WTC11 (cell line): ENCODE results near the gene ADGRB3. TPM values are rescaled to one million over a fixed set of nuclear protein-coding genes. Genes with fewer than 3 reads are reported as not detected.

ENCODE experiments used
- ATAC-seq: fragments of 200-7000 bp; cut with Tn5 transposase; 2 replicates; pipeline ENCODE4 v1.10.0; 2021; ENCODE audit warnings: mild to moderate bottlenecking, moderate library complexity
- CTCF ChIA-PET: fragments of 300-600 bp; sonication (Branson Sonifier 250); formaldehyde crosslinking; loops from one replicate; lab custom pipeline; 2021; ENCODE audit warnings: antibody characterized with exemption; lab: Charles Lee
- POLR2A ChIA-PET: fragments of 350-600 bp; sonication (Branson Sonifier 250); formaldehyde crosslinking; loops from one replicate; lab custom pipeline; 2021; ENCODE audit warnings: antibody characterized with exemption; lab: Charles Lee
- DNase-seq: peaks from one replicate; pipeline ENCODE4 v3.0.0; 2021; ENCODE audit warnings: low spot score
- H3K27ac Mint-ChIP-seq: 2 replicates; pipeline ENCODE4 v1.8.0; 2021; ENCODE audit warnings: mixed read lengths
- H3K27me3 Mint-ChIP-seq: 2 replicates; pipeline ENCODE4 v1.8.0; 2021; ENCODE audit warnings: low read depth, mild to moderate bottlenecking, moderate library complexity, mixed read lengths
- H3K36me3 Mint-ChIP-seq: 2 replicates; pipeline ENCODE4 v1.8.0; 2021; ENCODE audit warnings: mixed read lengths
- H3K4me1 Mint-ChIP-seq: 2 replicates; pipeline ENCODE4 v1.8.0; 2022; ENCODE audit warnings: mixed read lengths
- H3K4me3 Mint-ChIP-seq: 2 replicates; pipeline ENCODE4 v1.8.0; 2021; ENCODE audit warnings: mild to moderate bottlenecking, moderate library complexity, mixed read lengths
- H3K9me3 Mint-ChIP-seq: 2 replicates; pipeline ENCODE4 v1.8.0; 2021; ENCODE audit warnings: mixed read lengths
- CBFB ChIP-seq: sonication (generic); formaldehyde crosslinking; IDR thresholded peaks from 2 replicates; pipeline ENCODE4 v1.8.1; 2022; ENCODE audit warnings: mild to moderate bottlenecking, low read depth, missing genetic modification reagents
- JUN ChIP-seq: sonication (generic); formaldehyde crosslinking; IDR thresholded peaks from 2 replicates; pipeline ENCODE4 v1.8.0; 2023; ENCODE audit warnings: mild to moderate bottlenecking, missing genetic modification reagents
- MYBL2 ChIP-seq: sonication (generic); formaldehyde crosslinking; IDR thresholded peaks from 2 replicates; pipeline ENCODE4 v1.8.1; 2023; ENCODE audit warnings: mild to moderate bottlenecking, moderate library complexity, missing genetic modification reagents
- NFE2L1 ChIP-seq: sonication (generic); formaldehyde crosslinking; IDR thresholded peaks from 2 replicates; pipeline ENCODE4 v1.8.1; 2023; ENCODE audit warnings: missing genetic modification reagents
- OVOL2 ChIP-seq: fragments of 250-450 bp; sonication (Bioruptor Pico); IDR thresholded peaks from 2 replicates; pipeline ENCODE4 v1.9.0; 2021; ENCODE audit warnings: mild to moderate bottlenecking, borderline replicate concordance
- RELA ChIP-seq: sonication (generic); formaldehyde crosslinking; IDR thresholded peaks from 2 replicates; pipeline ENCODE4 v1.8.1; 2022; ENCODE audit warnings: missing genetic modification reagents, mild to moderate bottlenecking, borderline replicate concordance
- SOX15 ChIP-seq: fragments of 250-450 bp; sonication (Bioruptor Pico); IDR thresholded peaks from 2 replicates; pipeline ENCODE4 v1.9.0; 2021; ENCODE audit warnings: mild to moderate bottlenecking
- TCF7 ChIP-seq: sonication (generic); formaldehyde crosslinking; IDR thresholded peaks from 2 replicates; pipeline ENCODE4 v1.8.0; 2022; ENCODE audit warnings: mild to moderate bottlenecking, low read depth, missing genetic modification reagents, moderate library complexity
- TEAD1 ChIP-seq: sonication (generic); formaldehyde crosslinking; IDR thresholded peaks from 2 replicates; pipeline ENCODE4 v1.8.0; 2022; ENCODE audit warnings: mild to moderate bottlenecking, missing genetic modification reagents
- TEAD4 ChIP-seq: sonication (generic); formaldehyde crosslinking; IDR thresholded peaks from 2 replicates; pipeline ENCODE4 v1.8.0; 2022; ENCODE audit warnings: mild to moderate bottlenecking, missing genetic modification reagents
- TP53 ChIP-seq: sonication (generic); formaldehyde crosslinking; IDR thresholded peaks from 2 replicates; pipeline ENCODE4 v1.8.1; 2023; ENCODE audit warnings: mild to moderate bottlenecking, missing genetic modification reagents
- ZNF317 ChIP-seq: sonication (generic); formaldehyde crosslinking; IDR thresholded peaks from 2 replicates; pipeline ENCODE4 v1.8.1; 2023; ENCODE audit warnings: low read depth, mild to moderate bottlenecking, moderate library complexity, missing genetic modification reagents, borderline replicate concordance
- ZNF396 ChIP-seq: fragments of 250-450 bp; sonication (Bioruptor Pico); IDR thresholded peaks from 2 replicates; pipeline ENCODE4 v1.8.0; 2021; ENCODE audit warnings: mild to moderate bottlenecking, moderate library complexity, borderline replicate concordance
- ZNF671 ChIP-seq: fragments of 250-450 bp; sonication (Bioruptor Pico); IDR thresholded peaks from 2 replicates; pipeline ENCODE4 v1.8.0; 2021; ENCODE audit warnings: mild to moderate bottlenecking
- total RNA-seq: library from RNA; stranded (reverse); gene quantifications from 3 replicates; pipeline ENCODE4 v1.2.3, GENCODE V29; 2021
- TF ChIP-seq, protein P1 (sequence below): sonication (generic); formaldehyde crosslinking; IDR thresholded peaks from 2 replicates; pipeline ENCODE4 v1.8.1; 2023; ENCODE audit warnings: mild to moderate bottlenecking, missing genetic modification reagents, borderline replicate concordance
- TF ChIP-seq, protein P2 (sequence below): sonication (generic); formaldehyde crosslinking; IDR thresholded peaks from 2 replicates; pipeline ENCODE4 v1.8.1; 2022; ENCODE audit warnings: low read depth, missing genetic modification reagents, borderline replicate concordance
- TF ChIP-seq, protein P3 (sequence below): sonication (generic); formaldehyde crosslinking; IDR thresholded peaks from 2 replicates; pipeline ENCODE4 v1.8.1; 2023; ENCODE audit warnings: mild to moderate bottlenecking, moderate library complexity, missing genetic modification reagents
- TF ChIP-seq, protein P4 (sequence below): sonication (generic); formaldehyde crosslinking; IDR thresholded peaks from 2 replicates; pipeline ENCODE4 v1.8.1; 2023; ENCODE audit warnings: mild to moderate bottlenecking, missing genetic modification reagents

Gene ADGRB3
- total RNA-seq, 1 experiment from 2014 or later = 1.9 TPM

DNA sequence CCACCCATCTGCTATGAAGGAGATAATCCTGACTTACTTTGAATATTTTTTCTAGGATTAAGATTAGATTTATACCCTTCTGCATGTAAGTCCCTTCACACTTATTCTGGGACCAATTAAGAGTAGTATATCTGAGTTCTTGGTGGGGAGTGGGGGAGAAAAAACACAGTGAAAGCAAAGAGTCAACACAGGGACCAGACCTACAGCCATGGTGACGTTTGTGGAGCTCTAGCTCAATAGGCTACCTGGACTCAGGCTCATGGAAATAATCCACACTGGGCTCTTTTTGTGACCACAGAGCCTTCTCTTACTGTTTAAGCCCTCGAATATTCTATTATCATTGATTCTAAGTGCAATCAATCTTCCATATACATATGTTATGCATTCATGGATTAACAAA, 670.4 kb downstream of the ADGRB3 start (continued):
- TF ChIP-seq SOX15 (CRISPR knock-in tag) (no peak), TEAD4 (CRISPR knock-in tag) (no peak), JUN (CRISPR knock-in tag) (no peak)

DNA sequence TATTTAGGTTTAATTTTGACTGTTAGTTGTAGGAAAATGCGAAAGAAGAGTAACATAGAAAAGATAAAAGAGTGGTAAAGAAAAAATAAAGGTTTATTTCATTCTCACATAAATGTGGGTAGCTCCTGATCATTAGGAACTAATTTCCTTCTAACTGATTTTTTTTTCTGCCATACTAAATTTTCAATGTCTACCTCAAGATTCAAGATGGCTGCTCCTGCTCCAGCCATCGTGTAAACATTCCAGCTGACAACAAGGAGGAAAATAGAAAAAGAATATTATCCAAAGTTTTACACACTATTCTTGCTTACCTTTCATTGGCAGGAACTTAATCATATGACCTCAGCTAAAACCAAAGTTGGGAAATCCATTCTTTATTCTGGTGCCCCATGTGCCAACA, 673.5 kb downstream of the ADGRB3 start:
- POLR2A ChIA-PET = no interaction called here
- Mint-ChIP-seq H3K27me3 (no peaks in the 10 kb centered on the region), H3K4me3 (no peak overlapping the region)

More for the DNA sequence above, 673.5 kb downstream of the ADGRB3 start:
- H3K9me3 Mint-ChIP-seq = peaks cover 11% of the 10 kb centered on the region
- H3K4me1 Mint-ChIP-seq = peaks cover 8% of the 10 kb centered on the region
- ATAC-seq (no peak), DNase-seq (no peak)
- H3K27ac Mint-ChIP-seq = no peak overlapping the region
- CTCF ChIA-PET = no interaction called here
- no peak for TF ChIP-seq OVOL2 (CRISPR knock-in tag)
- TF ChIP-seq, protein P1, sequence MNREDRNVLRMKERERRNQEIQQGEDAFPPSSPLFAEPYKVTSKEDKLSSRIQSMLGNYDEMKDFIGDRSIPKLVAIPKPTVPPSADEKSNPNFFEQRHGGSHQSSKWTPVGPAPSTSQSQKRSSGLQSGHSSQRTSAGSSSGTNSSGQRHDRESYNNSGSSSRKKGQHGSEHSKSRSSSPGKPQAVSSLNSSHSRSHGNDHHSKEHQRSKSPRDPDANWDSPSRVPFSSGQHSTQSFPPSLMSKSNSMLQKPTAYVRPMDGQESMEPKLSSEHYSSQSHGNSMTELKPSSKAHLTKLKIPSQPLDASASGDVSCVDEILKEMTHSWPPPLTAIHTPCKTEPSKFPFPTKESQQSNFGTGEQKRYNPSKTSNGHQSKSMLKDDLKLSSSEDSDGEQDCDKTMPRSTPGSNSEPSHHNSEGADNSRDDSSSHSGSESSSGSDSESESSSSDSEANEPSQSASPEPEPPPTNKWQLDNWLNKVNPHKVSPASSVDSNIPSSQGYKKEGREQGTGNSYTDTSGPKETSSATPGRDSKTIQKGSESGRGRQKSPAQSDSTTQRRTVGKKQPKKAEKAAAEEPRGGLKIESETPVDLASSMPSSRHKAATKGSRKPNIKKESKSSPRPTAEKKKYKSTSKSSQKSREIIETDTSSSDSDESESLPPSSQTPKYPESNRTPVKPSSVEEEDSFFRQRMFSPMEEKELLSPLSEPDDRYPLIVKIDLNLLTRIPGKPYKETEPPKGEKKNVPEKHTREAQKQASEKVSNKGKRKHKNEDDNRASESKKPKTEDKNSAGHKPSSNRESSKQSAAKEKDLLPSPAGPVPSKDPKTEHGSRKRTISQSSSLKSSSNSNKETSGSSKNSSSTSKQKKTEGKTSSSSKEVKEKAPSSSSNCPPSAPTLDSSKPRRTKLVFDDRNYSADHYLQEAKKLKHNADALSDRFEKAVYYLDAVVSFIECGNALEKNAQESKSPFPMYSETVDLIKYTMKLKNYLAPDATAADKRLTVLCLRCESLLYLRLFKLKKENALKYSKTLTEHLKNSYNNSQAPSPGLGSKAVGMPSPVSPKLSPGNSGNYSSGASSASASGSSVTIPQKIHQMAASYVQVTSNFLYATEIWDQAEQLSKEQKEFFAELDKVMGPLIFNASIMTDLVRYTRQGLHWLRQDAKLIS (CRISPR knock-in tag) = no peak
- no peak for TF ChIP-seq CBFB (CRISPR knock-in tag)
- no peak for TF ChIP-seq RELA
- TF ChIP-seq, protein P2, sequence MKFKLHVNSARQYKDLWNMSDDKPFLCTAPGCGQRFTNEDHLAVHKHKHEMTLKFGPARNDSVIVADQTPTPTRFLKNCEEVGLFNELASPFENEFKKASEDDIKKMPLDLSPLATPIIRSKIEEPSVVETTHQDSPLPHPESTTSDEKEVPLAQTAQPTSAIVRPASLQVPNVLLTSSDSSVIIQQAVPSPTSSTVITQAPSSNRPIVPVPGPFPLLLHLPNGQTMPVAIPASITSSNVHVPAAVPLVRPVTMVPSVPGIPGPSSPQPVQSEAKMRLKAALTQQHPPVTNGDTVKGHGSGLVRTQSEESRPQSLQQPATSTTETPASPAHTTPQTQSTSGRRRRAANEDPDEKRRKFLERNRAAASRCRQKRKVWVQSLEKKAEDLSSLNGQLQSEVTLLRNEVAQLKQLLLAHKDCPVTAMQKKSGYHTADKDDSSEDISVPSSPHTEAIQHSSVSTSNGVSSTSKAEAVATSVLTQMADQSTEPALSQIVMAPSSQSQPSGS (CRISPR knock-in tag) = no peak
- no peak for TF ChIP-seq JUN (CRISPR knock-in tag)
- no peak for TF ChIP-seq TEAD1 (CRISPR knock-in tag)
- TF ChIP-seq TP53 = no peak
- TF ChIP-seq ZNF317 (CRISPR knock-in tag) = no peak
- no peak for TF ChIP-seq ZNF396
- no peak for TF ChIP-seq TCF7 (CRISPR knock-in tag)
- no peak for TF ChIP-seq ZNF671 (CRISPR knock-in tag)
- TF ChIP-seq, protein P3, sequence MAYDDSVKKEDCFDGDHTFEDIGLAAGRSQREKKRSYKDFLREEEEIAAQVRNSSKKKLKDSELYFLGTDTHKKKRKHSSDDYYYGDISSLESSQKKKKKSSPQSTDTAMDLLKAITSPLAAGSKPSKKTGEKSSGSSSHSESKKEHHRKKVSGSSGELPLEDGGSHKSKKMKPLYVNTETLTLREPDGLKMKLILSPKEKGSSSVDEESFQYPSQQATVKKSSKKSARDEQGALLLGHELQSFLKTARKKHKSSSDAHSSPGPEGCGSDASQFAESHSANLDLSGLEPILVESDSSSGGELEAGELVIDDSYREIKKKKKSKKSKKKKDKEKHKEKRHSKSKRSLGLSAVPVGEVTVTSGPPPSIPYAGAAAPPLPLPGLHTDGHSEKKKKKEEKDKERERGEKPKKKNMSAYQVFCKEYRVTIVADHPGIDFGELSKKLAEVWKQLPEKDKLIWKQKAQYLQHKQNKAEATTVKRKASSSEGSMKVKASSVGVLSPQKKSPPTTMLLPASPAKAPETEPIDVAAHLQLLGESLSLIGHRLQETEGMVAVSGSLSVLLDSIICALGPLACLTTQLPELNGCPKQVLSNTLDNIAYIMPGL (CRISPR knock-in tag) = no peak
- TF ChIP-seq MYBL2 (CRISPR knock-in tag) = no peak
- TF ChIP-seq, protein P4, sequence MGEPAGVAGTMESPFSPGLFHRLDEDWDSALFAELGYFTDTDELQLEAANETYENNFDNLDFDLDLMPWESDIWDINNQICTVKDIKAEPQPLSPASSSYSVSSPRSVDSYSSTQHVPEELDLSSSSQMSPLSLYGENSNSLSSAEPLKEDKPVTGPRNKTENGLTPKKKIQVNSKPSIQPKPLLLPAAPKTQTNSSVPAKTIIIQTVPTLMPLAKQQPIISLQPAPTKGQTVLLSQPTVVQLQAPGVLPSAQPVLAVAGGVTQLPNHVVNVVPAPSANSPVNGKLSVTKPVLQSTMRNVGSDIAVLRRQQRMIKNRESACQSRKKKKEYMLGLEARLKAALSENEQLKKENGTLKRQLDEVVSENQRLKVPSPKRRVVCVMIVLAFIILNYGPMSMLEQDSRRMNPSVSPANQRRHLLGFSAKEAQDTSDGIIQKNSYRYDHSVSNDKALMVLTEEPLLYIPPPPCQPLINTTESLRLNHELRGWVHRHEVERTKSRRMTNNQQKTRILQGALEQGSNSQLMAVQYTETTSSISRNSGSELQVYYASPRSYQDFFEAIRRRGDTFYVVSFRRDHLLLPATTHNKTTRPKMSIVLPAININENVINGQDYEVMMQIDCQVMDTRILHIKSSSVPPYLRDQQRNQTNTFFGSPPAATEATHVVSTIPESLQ = no peak
- no peak for TF ChIP-seq NFE2L1
- H3K36me3 Mint-ChIP-seq = no peaks in the 10 kb centered on the region; the same call in 1 of the 2 replicates
